NCI-H82 treated with DMSO at 0.1 percent for 48 hours (cell line): ENCODE measurements around the gene LRRC71.

ENCODE experiments used
- DNase-seq: peaks from one replicate; lab custom pipeline; 2025; ENCODE audit not compliant: unreplicated experiment; lab: John Stamatoyannopoulos, UW

LRRC71 gene

GRCh38 chr1:156945881-156946661 lies 25.6 kb downstream of the LRRC71 start:
- no peak for DNase-seq

- DNase-seq = no peak
Measured at GRCh38 chr1:156947127-156947526, 26.7 kb downstream of the LRRC71 start.

GRCh38 chr1:156947818-156948525 lies 27.5 kb downstream of the LRRC71 start:
- DNase-seq = no peak

DNA sequence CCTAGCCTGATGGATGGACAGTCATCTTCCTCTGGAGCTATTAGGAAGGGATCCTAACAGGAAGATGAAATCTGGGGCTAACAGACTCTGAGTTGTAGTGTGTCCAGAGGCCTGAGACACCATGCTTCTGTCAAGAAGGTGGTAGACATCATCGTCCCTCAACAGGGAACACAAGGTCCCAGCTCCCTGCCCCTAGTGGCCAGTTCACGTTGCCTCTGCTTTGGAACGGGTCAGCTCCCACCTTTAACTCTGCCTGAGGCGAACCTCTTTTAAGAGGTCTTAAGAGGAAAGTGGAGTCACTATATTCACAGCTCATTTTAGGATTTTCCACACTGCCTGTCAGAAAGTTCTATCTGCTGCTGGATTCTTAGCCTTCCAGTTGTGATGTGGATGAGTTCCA lies 28.3 kb downstream of the LRRC71 start:
- DNase-seq = no peak

- no peak for DNase-seq
Measured at GRCh38 chr1:156949127-156949526, 28.7 kb downstream of the LRRC71 start.

GRCh38 chr1:156951371-156951770 lies 30.9 kb downstream of the LRRC71 start:
- DNase-seq = no peak

DNA sequence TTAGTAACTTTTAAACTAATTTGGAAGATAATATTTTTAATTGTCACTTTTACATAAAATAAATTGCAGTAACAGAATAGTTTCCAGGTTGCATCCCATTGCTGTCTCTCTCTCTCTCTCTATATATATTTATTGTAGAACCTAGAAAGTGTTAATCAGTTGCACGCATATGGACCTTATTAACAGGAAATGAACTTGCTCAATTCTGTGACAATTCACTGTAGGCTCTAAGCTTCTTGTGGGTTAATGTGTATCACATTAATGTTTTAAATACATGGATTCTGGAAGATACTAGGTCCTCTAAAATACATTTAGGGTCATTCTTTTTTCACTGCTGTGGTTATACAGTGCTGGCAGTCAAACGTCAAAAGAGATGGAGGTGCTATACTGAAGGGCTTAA lies 33.1 kb downstream of the LRRC71 start:
- DNase-seq = no peak

DNA sequence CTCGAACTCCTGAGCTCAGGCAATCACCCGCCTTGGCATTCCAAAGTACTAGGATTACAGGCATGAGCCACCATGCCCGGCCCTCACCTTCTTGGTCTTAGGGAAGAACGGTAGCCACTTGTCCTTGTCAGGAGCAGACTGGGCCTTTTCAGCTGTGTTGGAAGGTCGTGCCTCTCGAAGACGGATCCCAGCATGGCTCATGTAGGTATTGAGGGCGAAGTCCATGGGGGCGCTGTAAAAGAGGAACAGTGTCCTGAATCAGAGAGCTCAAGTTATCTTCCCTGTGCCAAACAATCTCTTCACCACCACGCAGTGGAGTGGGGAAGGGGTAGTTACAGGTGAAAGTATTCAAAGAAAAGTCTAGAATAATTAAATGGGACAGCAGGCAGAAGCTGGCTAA lies 35.9 kb downstream of the LRRC71 start:
- no peak for DNase-seq

DNA sequence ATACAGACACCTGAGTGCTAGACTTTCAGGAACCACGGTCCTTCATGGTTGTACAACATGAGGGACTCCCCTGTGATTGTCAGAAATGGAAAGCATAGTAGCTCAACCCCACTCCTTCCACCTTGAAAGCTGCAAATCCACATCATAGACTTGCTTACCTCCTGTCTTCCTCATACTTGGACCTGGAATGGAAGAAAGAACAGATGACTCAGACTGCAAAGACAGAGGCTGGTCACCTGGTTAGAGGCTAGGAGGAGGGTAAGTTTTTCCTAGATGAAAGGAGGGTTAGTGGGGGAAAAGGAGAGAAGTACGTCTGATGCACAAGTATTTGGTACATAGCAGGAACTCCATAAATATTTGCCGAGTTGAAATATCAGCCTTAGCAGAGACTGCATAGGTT lies 37.2 kb downstream of the LRRC71 start:
- no peak for DNase-seq

DNA sequence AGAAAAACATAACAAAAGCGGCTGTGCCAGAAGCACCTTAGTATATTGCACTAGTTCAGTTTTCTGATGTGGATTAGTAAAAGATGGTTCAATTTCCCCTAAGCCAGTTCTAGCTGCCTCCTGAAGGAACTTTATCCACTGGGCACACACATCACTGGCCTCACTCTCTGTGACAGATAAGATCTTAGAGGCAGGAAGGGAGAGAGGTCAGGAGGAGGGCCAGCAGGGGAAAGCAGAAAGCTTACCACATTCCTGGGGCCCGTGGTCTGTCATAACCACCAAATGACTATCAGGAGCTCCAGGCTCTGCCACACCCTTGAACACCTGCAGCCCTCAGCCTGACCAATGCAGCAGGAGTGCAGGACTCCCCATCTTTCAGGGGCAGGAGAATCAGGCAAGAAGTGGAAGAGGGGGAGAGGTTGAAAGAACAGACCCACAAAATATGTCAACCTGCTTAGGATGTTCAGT lies 37.8 kb downstream of the LRRC71 start:
- DNase-seq = no peak

DNA sequence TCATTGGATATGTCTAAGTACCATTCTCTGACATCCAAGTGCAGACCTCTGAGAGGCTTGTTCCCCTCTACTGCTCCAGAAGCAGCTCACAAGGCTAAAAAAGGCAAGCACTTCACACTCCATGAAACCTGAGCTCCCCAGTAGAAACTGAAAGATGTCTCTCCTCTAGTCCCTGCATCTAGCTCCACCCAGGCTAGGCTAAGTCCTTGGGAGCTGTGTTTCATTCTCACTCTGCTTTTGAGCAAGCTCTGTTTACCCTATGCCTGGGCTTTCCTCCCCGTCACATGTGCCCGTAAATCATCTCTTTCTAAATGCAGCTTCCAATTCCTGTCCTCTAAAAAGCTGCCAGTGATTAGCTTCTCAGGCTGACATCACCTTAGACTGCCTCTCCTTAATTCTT lies 39.0 kb downstream of the LRRC71 start:
- no peak for DNase-seq

DNA sequence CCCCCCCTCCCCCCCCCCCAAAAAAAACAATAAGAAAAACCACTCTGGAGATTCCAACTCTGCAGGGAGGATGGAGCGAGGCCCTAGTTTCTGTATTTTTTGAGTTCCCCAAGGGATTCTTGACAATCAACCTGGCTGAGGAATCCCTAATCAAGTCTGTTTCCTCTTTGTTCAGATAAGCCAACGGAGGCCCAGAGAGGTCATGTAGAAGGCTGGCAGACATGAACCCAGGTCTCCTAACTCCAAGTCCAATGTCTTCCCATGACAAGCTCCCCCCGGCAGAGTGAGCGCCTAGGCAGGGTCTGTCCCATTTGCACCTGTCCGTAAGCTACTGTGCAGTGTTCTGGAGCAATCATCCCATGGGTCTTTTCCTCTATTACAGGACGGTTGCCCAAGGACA lies 39.5 kb downstream of the LRRC71 start:
- no peak for DNase-seq

DNA sequence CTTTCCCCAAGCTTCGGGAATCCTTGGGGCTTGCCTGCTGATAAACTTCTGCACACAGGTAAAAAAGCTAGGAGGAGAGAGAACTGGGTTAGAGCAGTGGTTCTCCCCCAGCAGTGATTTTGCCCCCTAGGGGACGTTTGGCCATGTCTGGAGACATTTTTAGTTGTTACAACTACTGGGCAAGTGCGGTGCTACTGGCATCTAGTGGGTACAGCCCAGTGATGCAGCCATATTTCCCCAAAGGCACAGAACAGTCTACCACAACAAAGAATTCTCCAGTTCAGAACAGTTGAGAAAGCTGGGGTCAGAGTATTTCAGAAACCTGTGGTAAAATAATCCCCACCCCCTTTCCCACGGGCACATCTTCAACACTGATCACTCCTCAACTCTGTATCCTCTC lies 41.3 kb downstream of the LRRC71 start:
- DNase-seq = no peak

DNA sequence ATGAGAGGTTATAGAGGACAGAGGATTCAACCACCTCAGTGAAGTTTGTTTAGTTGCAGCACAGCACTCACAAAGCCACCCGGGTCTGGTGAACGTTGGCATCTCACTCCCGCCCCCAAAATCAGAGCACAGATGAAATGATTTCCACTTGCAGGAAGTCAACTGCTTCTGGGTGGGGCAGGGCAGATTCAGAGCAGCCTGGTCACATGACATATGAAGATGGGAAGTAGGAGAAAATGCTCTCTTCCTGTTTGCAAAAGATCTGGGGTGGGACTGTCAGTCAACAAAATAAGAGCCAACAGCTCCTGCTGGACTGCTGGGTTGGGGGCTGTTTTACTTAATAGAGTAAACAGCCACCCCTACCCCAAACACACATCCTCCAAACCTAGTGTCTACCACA lies 43.2 kb downstream of the LRRC71 start:
- no peak for DNase-seq

GRCh38 chr1:156964441-156964840 lies 44.0 kb downstream of the LRRC71 start:
- no peak for DNase-seq

GRCh38 chr1:156969496-156969895 lies 49.1 kb downstream of the LRRC71 start:
- no peak for DNase-seq

DNA sequence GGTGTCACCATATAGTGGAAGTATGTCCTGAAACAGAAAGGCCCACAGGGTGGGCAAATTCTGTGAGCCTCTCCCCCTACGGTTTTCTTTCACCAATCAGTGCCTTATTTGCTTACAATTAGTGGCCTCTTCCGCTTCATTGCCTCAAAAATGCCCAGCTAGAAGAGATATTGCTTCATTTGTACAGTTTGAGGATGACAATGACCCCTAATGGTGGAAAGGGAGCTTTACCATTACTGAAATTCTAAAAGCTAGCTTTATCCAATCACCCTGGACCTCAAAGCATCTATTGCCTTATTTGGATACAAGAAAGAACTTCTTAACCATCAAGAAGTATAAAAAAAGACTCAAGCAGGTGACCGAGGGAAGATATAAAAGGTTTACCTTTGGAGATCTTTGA lies 49.6 kb downstream of the LRRC71 start:
- no peak for DNase-seq

DNA sequence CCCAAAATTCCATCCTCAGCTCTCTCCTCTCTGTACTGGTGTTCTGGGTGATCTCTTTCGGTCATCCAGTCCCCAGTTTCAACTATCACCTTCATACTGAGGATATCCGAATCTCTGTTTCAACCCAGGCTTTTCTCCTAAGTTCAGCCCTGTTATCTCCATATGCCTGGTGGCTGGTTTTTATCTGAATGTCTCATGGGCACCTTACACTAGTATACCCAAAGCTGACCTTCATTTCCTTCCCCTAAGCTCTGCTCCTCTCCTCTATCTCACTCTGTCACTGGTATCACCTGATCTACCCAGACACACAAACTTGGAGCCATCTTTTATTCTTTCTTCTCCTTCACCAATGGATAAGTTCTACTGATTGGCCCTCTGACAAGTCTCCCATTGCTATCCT lies 53.0 kb downstream of the LRRC71 start:
- no peak for DNase-seq

GRCh38 chr1:156975084-156975483 lies 54.7 kb downstream of the LRRC71 start:
- no peak for DNase-seq

GRCh38 chr1:156980551-156980950 lies 60.1 kb downstream of the LRRC71 start:
- no peak for DNase-seq
